Endothelial cell of umbilical vein (primary cell): ENCODE data around the gene PPP2R5A. TPM values are rescaled to one million over a fixed set of nuclear protein-coding genes. Genes with fewer than 3 reads are reported as not detected.

Source experiments
- BruUV-seq: library from RNA; stranded (reverse); fragments of 400-500 nt; replicated peaks from 2 replicates; lab custom pipeline; 2021; lab: Mats Ljungman, UMichigan
- CTCF ChIA-PET: fragments of 300-600, 350-600 bp; sonication (Branson Sonifier 250); formaldehyde crosslinking; loops from one replicate; lab custom pipeline; 2021; ENCODE audit warnings: antibody characterized with exemption, inconsistent platforms; lab: Charles Lee
- POLR2A ChIA-PET: fragments of 300-600, 350-600 bp; sonication (Branson Sonifier 250); formaldehyde crosslinking; loops from one replicate; lab custom pipeline; 2021; ENCODE audit warnings: antibody characterized with exemption, inconsistent platforms; lab: Charles Lee
- DNase-seq: peaks from one replicate; pipeline ENCODE4 v3.0.0-alpha.2; 2011; ENCODE audit warnings: low read depth, low spot score
- FAIRE-seq: peaks from 2 replicates; lab custom pipeline; 2011; peaks lifted over from hg19 to GRCh38; lab: Jason Lieb, UNC
- H2AFZ ChIP-seq: 2 replicates; pipeline ENCODE4 v1.6.0; 2012; ENCODE audit warnings: low read depth, low read length, control low read depth, inconsistent platforms
- H3K27ac ChIP-seq: 2 replicates; pipeline ENCODE4 v1.5.1; 2011; ENCODE audit warnings: low read depth, mild to moderate bottlenecking, control low read depth, low read length, moderate library complexity; ENCODE audit not compliant: insufficient read depth
- H3K27me3 ChIP-seq, 2 experiments: 2 replicates each; pipeline versions ENCODE4 v1.6.0 to v1.6.1; 2011; ENCODE audit warnings: low read length in 2 of 2, mixed read lengths in 1 of 2; ENCODE audit not compliant: control insufficient read depth in 2 of 2, insufficient read depth in 2 of 2
- H3K36me3 ChIP-seq, 2 experiments: 2 replicates in 1 of 2; 3 replicates in 1 of 2; pipeline ENCODE4 v1.5.1; 2011; ENCODE audit warnings: low read length in 2 of 2, mild to moderate bottlenecking in 1 of 2, moderate library complexity in 1 of 2; ENCODE audit not compliant: control insufficient read depth in 2 of 2, insufficient read depth in 2 of 2; ENCODE audit errors: extremely low read depth in 1 of 2
- H3K4me1 ChIP-seq: 3 replicates; pipeline ENCODE4 v1.5.1; 2011; ENCODE audit warnings: mild to moderate bottlenecking, low read length; ENCODE audit not compliant: control insufficient read depth, insufficient read depth; ENCODE audit errors: extremely low read depth
- H3K4me2 ChIP-seq: 2 replicates; pipeline ENCODE4 v1.6.1; 2011; ENCODE audit warnings: low read length, control low read depth, mixed read lengths; ENCODE audit not compliant: insufficient read depth
- H3K4me3 ChIP-seq, 3 experiments: fragments of 200-600 bp in 1 of 3; sonication (generic), shearing (Covaris generic) in 1 of 3; replicated peaks in 1 of 3; 2 replicates each; pipeline ENCODE4 v1.5.1; 2011 to 2016; ENCODE audit warnings: control low read depth in 3 of 3, low read length in 3 of 3, mild to moderate bottlenecking in 2 of 3, inconsistent platforms in 1 of 3, low read depth in 1 of 3, moderate library complexity in 1 of 3; ENCODE audit not compliant: insufficient read depth in 1 of 3
- H3K79me2 ChIP-seq: 2 replicates; pipeline ENCODE4 v1.6.0; 2012; ENCODE audit warnings: low read length, inconsistent platforms; ENCODE audit not compliant: control insufficient read depth, insufficient read depth
- H3K9ac ChIP-seq: replicated peaks from 2 replicates; pipeline ENCODE3; 2011; ENCODE audit warnings: low read length, control low read depth; ENCODE audit not compliant: insufficient read depth; ENCODE audit errors: extremely low read depth
- H3K9me1 ChIP-seq: replicated peaks from 3 replicates; pipeline ENCODE4 v1.6.0; 2011; ENCODE audit warnings: mild to moderate bottlenecking, low read length; ENCODE audit not compliant: control insufficient read depth, insufficient read depth; ENCODE audit errors: extremely low read depth
- H3K9me3 ChIP-seq: replicated peaks from 2 replicates; pipeline ENCODE4 v1.5.1; 2012; ENCODE audit warnings: low read length, inconsistent platforms; ENCODE audit not compliant: control insufficient read depth, insufficient read depth
- H4K20me1 ChIP-seq: replicated peaks from 2 replicates; pipeline ENCODE3; 2011; ENCODE audit warnings: mild to moderate bottlenecking, low read length; ENCODE audit not compliant: control insufficient read depth, insufficient read depth; ENCODE audit errors: extremely low read depth
- FOS ChIP-seq: IDR thresholded peaks from 2 replicates; pipeline ENCODE4 v1.6.1; 2011; ENCODE audit warnings: mild to moderate bottlenecking, low read length, moderate library complexity, borderline replicate concordance; ENCODE audit not compliant: insufficient read depth
- GATA2 ChIP-seq: IDR thresholded peaks from 2 replicates; pipeline ENCODE4 v1.7.0; 2011; ENCODE audit warnings: low read depth, mild to moderate bottlenecking, moderate library complexity, mixed read lengths, low read length; ENCODE audit not compliant: insufficient read length, insufficient read depth
- MAX ChIP-seq: IDR thresholded peaks from 2 replicates; pipeline ENCODE4 v1.6.1; 2011; ENCODE audit not compliant: insufficient read depth, insufficient read length
- MYC ChIP-seq: IDR thresholded peaks from one replicate; pipeline ENCODE4 v1.6.1; 2011; ENCODE audit warnings: mild to moderate bottlenecking, low read depth, low read length
- dilution Hi-C: fragments of 300-500 bp; cut with MboI; formaldehyde crosslinking; loops from one replicate; pipeline ENCODE4 v1.15.0; 2019; ENCODE audit warnings: low sequenced_read_pairs; ENCODE audit not compliant: extremely low pct_ligation_motif_present
- intact Hi-C: fragments of 100-400 bp; cut with micrococcal nuclease; formaldehyde crosslinking; loops from one replicate; pipeline ENCODE4 v1.10.0; 2022
- polyA plus RNA-seq, 4 experiments: library from polyadenylated mRNA; depleted of rRNA in 3 of 4; stranded (reverse) in 3 of 4; unstranded in 1 of 4; fragments of >200 nt; gene quantifications; 2 replicates each; pipeline versions ENCODE4 v1.2.1 to v1.2.3, GENCODE V29; 2011 to 2012; ENCODE audit warnings: missing spikeins in 1 of 4
- total RNA-seq: library from RNA; stranded (reverse); gene quantifications from 2 replicates; pipeline ENCODE4 v1.2.3, GENCODE V29; 2021
- TF ChIP-seq, protein P1 (sequence below), 2 donors: IDR thresholded peaks; 1 replicate in 1 of 2; 2 replicates in 1 of 2; pipeline ENCODE4 v1.5.1; 2011; ENCODE audit warnings: low read length in 2 of 2, mild to moderate bottlenecking in 2 of 2, moderate library complexity in 2 of 2, control low read depth in 1 of 2, inconsistent platforms in 1 of 2, low read depth in 1 of 2; ENCODE audit not compliant: insufficient read depth in 1 of 2; ENCODE audit errors: extremely low read depth in 1 of 2

PPP2R5A gene
- total and polyA plus RNA-seq, 2 donors (not counting 3 experiments of a cell fraction or from before 2014, with no cell fraction given), result 11.9 to 34.5 TPM

DNA sequence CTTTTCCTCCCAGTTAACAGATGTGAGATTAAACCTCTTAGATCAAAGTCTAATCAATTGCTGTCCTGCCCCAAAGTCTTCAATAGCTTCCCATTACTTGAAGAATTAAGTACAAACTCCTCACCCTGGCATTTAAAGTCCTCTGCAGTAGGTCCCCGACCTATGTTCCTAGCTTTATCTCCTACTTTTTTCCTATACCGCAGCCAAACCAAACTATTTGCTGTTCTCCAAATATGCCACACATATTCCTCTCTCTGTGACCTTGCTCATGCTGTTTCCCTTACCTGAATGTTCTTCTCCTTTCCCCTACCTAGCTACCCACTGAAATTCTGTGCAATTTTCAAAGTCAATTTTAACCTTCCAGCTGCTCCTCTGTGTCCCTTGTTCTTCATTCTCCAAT lies 14.0 kb upstream of the PPP2R5A start:
- Histone ChIP-seq H3K4me3 (no peak overlapping the region), H3K27me3 (peaks cover 24 to 30% of the 10 kb centered on the region in 2 experiments), H3K36me3 (no peaks in the 10 kb centered on the region), H3K9me1 (no peaks in the 10 kb centered on the region), H3K4me1 (no peaks in the 10 kb centered on the region), H2AFZ (no peak overlapping the region), H3K79me2 (no peaks in the 10 kb centered on the region), H3K27ac (no peak overlapping the region), H3K9ac (no peak overlapping the region), H4K20me1 (no peaks in the 10 kb centered on the region), H3K4me2 (no peak overlapping the region), H3K9me3 (no peaks in the 10 kb centered on the region)
- intact Hi-C loops (no loop called here), dilution Hi-C loops (no loop called here)
- no peak for TF ChIP-seq FOS
- TF ChIP-seq, protein P1, sequence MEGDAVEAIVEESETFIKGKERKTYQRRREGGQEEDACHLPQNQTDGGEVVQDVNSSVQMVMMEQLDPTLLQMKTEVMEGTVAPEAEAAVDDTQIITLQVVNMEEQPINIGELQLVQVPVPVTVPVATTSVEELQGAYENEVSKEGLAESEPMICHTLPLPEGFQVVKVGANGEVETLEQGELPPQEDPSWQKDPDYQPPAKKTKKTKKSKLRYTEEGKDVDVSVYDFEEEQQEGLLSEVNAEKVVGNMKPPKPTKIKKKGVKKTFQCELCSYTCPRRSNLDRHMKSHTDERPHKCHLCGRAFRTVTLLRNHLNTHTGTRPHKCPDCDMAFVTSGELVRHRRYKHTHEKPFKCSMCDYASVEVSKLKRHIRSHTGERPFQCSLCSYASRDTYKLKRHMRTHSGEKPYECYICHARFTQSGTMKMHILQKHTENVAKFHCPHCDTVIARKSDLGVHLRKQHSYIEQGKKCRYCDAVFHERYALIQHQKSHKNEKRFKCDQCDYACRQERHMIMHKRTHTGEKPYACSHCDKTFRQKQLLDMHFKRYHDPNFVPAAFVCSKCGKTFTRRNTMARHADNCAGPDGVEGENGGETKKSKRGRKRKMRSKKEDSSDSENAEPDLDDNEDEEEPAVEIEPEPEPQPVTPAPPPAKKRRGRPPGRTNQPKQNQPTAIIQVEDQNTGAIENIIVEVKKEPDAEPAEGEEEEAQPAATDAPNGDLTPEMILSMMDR (IDR thresholded peaks at IDR 0.05; ENCODE audit: extremely low read depth in 1 of 2, insufficient read depth in 1 of 2, low read depth in 1 of 2, low read length in 2 of 2), result no peak
- DNase-seq, result no peak
- no peak for FAIRE-seq
- CTCF ChIA-PET, result interaction anchor here (1.2 to 2.8 kb wide), 3 partner anchors 12 to 201 kb away, joined by 3 to 10 read pairs (median 7); no protein-coding TSS in a partner anchor
- no TSS peak for BruUV-seq
- POLR2A ChIA-PET, result no interaction called here

- no peak overlapping the region for H3K4me3 ChIP-seq
- ChIA-PET CTCF (interaction anchor here (1.6 kb wide), 1 partner anchor 201 kb away, joined by 7 read pairs; no protein-coding TSS in a partner anchor), POLR2A (no interaction called here)
- TF ChIP-seq GATA2 (no peak), MAX (no peak), MYC (no peak)
- DNase-seq, result no peak
- H3K9me3 ChIP-seq, result no peaks in the 10 kb centered on the region
- no peak overlapping the region for H3K9ac ChIP-seq
- no peaks in the 10 kb centered on the region for H3K9me1 ChIP-seq
- no peak overlapping the region for H3K27ac ChIP-seq
- no peaks in the 10 kb centered on the region for H4K20me1 ChIP-seq
- no peak overlapping the region for H3K4me2 ChIP-seq
- no peak overlapping the region for H2AFZ ChIP-seq
- H3K36me3 ChIP-seq, result no peaks in the 10 kb centered on the region
- peaks cover 24 to 30% of the 10 kb centered on the region in 2 experiments for H3K27me3 ChIP-seq
- no peaks in the 10 kb centered on the region for H3K79me2 ChIP-seq
- BruUV-seq, result no TSS peak
- no peaks in the 10 kb centered on the region for H3K4me1 ChIP-seq
- no peak for FAIRE-seq
- dilution Hi-C loops, result no loop called here
- intact Hi-C loops, result no loop called here
Measured at GRCh38 chr1:212271823-212272485, 13.3 kb upstream of the PPP2R5A start.
